WTC11 (cell line): Measurements from ENCODE around the gene DNASE1L3.

ENCODE experiments used
- TCF7 ChIP-seq: sonication (generic); formaldehyde crosslinking; IDR thresholded peaks from 2 replicates; pipeline ENCODE4 v1.8.0; 2022; ENCODE audit warnings: mild to moderate bottlenecking, low read depth, missing genetic modification reagents, moderate library complexity
- ZNF138 ChIP-seq: sonication (generic); formaldehyde crosslinking; conservative IDR thresholded peaks from 2 replicates; pipeline ENCODE4 v1.8.1; 2022; ENCODE audit warnings: mild to moderate bottlenecking, moderate library complexity, missing genetic modification reagents
- TF ChIP-seq, protein P1 (sequence below): fragments of 200-600 bp; IDR thresholded peaks from 2 replicates; pipeline ENCODE4 v1.8.0; 2022; ENCODE audit warnings: antibody characterized with exemption

DNA sequence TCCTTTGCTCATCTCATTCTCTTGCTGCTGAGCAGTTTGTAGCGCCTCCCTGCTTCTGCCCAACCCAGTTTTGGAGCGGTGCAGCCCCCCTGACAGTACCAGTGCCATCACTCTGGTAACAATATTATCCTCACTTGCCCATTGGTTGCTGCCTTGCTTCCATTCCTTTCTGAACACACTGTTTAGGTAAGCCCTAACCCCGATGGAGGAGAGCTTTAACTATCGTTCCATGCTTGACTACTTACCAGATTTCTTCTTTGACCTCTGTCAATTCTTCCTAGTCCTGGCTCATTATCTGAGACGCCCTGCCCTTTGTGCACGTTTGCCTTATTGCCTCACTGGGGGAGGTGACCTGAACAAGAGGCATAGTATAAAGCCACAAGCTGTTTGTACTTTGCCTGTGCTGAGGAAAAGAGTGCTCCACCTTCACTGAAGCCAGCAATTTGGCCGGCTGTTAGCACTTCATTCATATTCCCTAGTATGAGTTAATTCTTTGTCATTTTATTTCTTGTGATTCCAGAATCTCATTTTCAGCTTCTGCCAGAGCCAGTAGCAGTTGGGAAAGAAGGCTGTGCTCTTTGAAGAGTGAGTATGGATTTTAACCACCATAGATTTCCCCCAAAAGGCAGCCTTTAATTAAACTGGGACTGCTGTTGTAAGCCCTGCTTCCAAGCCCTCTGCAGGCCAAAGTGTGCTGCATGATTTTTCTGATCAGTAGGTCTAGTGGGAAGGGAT, 38.8 kb upstream of the DNASE1L3 start:
- TF ChIP-seq, protein P1, sequence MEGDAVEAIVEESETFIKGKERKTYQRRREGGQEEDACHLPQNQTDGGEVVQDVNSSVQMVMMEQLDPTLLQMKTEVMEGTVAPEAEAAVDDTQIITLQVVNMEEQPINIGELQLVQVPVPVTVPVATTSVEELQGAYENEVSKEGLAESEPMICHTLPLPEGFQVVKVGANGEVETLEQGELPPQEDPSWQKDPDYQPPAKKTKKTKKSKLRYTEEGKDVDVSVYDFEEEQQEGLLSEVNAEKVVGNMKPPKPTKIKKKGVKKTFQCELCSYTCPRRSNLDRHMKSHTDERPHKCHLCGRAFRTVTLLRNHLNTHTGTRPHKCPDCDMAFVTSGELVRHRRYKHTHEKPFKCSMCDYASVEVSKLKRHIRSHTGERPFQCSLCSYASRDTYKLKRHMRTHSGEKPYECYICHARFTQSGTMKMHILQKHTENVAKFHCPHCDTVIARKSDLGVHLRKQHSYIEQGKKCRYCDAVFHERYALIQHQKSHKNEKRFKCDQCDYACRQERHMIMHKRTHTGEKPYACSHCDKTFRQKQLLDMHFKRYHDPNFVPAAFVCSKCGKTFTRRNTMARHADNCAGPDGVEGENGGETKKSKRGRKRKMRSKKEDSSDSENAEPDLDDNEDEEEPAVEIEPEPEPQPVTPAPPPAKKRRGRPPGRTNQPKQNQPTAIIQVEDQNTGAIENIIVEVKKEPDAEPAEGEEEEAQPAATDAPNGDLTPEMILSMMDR = no peak
- no peak for TF ChIP-seq ZNF138 (CRISPR knock-in tag)
- no peak for TF ChIP-seq TCF7 (CRISPR knock-in tag)
